Measurements from ENCODE around the gene CDH4.

- TF ChIP-seq CTCF (conservative IDR thresholded peaks at IDR 0.05; ENCODE audit: low read depth, low read length) (no peak), RFX5 (IDR thresholded peaks at IDR 0.05; ENCODE audit: low read depth, low read length) (no peak)
Observed at GRCh38 chr20:61817575-61817974, 565.5 kb downstream of the CDH4 start.

Measured in IMR-90 (cell line).